Activated CD4-positive, alpha-beta T cell treated with anti-CD3 and anti-CD28 coated beads, Interleukin-2, amount 10 ng/mL, durations not matched to agents 24 days and 14 days (primary cell): ENCODE measurements around the gene TMEM97. TPM values are rescaled to one million over a fixed set of nuclear protein-coding genes. Genes with fewer than 3 reads are reported as not detected.

ENCODE experiments used
- DNase-seq: peaks from one replicate; pipeline ENCODE4 v3.0.0; 2022
- H3K27ac Mint-ChIP-seq: one replicate; pipeline ENCODE4 v1.8.0; 2022; ENCODE audit warnings: mild to moderate bottlenecking, mixed read lengths
- H3K27me3 Mint-ChIP-seq: one replicate; pipeline ENCODE4 v1.8.0; 2022; ENCODE audit warnings: mixed read lengths
- H3K36me3 Mint-ChIP-seq: one replicate; pipeline ENCODE4 v1.8.0; 2022; ENCODE audit warnings: low read depth, mild to moderate bottlenecking, mixed read lengths
- H3K4me1 Mint-ChIP-seq: one replicate; pipeline ENCODE4 v1.8.0; 2021; ENCODE audit warnings: mixed read lengths
- H3K4me3 Mint-ChIP-seq: one replicate; pipeline ENCODE4 v1.8.0; 2022; ENCODE audit warnings: mild to moderate bottlenecking, moderate library complexity, mixed read lengths
- H3K9me3 Mint-ChIP-seq: one replicate; pipeline ENCODE4 v1.8.0; 2021; ENCODE audit warnings: mixed read lengths
- intact Hi-C: fragments of 100-400 bp; cut with micrococcal nuclease; formaldehyde crosslinking; loops from one replicate; pipeline ENCODE4 v1.15.1; 2023
- total RNA-seq: library from RNA; stranded (reverse); gene quantifications from 2 replicates; pipeline ENCODE4 v1.2.3, GENCODE V29; 2022

The TMEM97 gene
- total RNA-seq, 1 donor from 2014 or later = 69.0 TPM

DNA sequence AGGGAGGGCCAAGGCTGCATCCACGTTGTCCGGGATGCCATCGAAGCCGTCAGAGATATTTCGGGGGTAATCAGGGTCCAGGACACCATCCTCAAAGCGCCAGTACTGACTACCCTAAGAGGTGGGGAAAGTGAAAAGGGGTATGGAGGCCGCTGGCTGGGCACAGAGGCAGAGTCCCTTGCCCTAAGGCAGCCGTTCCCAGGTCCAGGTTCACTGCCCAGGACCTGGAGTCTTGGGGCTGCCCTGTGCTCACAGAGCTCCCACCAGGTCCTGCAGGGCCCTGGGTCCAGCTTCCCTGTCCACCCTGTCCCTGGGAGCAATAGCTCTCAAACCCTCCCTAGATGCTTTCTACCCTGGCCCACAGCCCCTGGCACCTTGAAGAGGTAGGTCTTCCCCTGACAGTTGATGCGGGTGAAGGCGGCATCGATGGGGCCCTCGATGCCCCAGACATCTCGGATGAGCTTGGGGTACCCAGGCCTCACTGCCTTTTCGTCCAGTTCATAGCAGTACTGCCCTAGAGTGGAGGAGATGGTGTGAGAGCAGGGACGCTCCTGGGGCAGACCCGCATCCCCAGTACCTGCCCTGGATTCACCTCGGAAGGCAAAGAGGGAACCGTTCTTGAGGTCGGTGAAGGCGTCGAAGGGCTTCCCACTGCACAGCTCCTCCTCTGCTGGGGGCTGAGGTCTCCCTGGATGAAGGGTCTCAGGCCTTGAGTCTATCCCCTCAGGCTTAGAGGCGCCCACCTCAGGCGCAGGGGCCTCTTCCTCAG is 50.1 kb downstream of the TMEM97 start:
- Mint-ChIP-seq H3K9me3 (no peaks in the 10 kb centered on the region), H3K27ac (no peak overlapping the region), H3K4me1 (peaks cover 21% of the 10 kb centered on the region), H3K4me3 (no peak overlapping the region), H3K27me3 (no peaks in the 10 kb centered on the region), H3K36me3 (peaks cover 6% of the 10 kb centered on the region)
- intact Hi-C loops = no loop called here
- DNase-seq = no peak

DNA sequence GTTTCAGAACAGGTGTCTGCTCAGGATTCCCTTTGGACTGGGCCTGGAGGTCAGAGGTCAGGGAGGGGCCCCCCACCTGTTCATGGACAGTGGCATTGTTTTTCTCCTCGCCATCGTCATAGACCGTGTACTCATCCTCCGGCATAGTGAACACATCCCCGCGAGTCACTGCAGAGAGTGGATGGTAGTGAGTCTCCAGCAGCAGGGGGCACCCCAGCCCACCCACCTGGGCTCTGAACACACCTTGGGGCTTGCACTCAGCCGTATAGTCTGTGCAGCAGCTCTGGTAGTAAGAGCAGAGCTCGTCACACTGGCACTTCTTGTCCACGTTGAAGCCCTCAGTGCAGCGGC is 50.7 kb downstream of the TMEM97 start:
- Mint-ChIP-seq H3K9me3 (no peaks in the 10 kb centered on the region), H3K27me3 (no peaks in the 10 kb centered on the region), H3K36me3 (peaks cover 6% of the 10 kb centered on the region), H3K4me3 (no peak overlapping the region), H3K27ac (no peak overlapping the region), H3K4me1 (peaks cover 21% of the 10 kb centered on the region)
- DNase-seq = no peak
- intact Hi-C loops = no loop called here

DNA sequence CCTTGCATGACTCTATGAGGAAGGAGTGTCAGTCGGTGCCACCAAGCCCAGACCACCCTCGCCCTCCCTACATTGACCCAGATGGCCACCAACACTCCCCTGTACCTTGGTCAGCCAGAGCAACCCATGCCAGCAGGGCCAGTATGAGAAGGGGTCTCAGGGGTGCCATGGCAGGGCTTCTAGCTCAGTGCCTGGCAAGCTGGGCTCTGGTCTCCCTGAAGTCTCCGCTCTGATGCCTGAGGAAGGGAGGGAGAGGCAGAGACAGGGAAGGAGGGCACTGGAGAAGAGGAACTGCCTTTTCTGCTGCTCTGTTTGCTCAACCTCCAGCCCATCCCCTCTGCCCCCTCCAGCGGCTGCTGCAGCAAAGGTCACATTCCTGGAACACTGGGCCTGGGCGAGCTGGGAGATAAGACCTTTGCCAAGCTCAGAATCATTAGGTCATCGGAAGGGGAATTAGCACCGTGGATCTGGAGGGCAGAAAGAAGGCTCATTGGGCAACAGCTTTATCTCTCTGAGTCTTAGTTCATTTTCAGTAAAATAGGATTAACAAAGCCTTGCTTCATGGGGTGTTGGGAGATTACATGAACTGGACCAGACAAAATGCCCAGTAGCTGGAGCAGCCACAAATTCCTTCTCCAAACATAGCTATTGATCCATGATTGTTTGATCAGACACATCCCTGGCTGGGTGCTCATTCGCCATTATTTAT is 51.2 kb downstream of the TMEM97 start, which contains the start of gene VTN:
Gene VTN (minus strand): TSS at position 273 of the 709 bp plus-strand sequence. CDS start 104 bp downstream, at position 169.
- Mint-ChIP-seq H3K27me3 (no peaks in the 10 kb centered on the region), H3K27ac (peak within 1 kb of the TSS; percentile 91), H3K36me3 (peaks cover 9% of the 10 kb centered on the region), H3K4me3 (peak within 1 kb of the TSS; percentile 85), H3K9me3 (no peaks in the 10 kb centered on the region), H3K4me1 (peaks cover 21% of the 10 kb centered on the region)
- intact Hi-C loops = no loop called here
- DNase-seq = no peak

DNA sequence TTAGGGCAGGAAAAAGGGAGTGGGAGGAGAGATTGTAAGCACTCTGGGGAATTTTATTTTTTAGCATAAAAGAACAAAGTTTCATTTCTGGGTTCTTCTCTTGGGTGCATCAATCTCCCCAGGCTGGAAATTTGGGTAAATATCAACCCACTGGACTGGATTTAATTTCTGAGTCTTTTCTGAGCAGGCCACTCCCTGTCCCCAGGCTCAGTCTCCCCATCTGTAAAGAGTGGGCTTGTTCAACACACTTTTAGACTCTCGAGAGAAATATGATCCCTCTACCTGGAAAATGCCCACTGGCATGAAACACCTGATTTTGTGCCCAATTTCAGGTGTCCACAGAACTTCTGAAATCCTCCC is 51.7 kb downstream of the TMEM97 start:
- Mint-ChIP-seq H3K27me3 (no peaks in the 10 kb centered on the region), H3K36me3 (peaks cover 9% of the 10 kb centered on the region), H3K27ac (no peak overlapping the region), H3K4me1 (peaks cover 21% of the 10 kb centered on the region), H3K9me3 (no peaks in the 10 kb centered on the region), H3K4me3 (peak overlapping the region; percentile 85)
- intact Hi-C loops = loop anchor here (1.0 kb wide), 3 partner anchors 13 to 329 kb away; partner anchors contain the start of genes IFT20, POLDIP2 and TNFAIP1
- DNase-seq = no peak

DNA sequence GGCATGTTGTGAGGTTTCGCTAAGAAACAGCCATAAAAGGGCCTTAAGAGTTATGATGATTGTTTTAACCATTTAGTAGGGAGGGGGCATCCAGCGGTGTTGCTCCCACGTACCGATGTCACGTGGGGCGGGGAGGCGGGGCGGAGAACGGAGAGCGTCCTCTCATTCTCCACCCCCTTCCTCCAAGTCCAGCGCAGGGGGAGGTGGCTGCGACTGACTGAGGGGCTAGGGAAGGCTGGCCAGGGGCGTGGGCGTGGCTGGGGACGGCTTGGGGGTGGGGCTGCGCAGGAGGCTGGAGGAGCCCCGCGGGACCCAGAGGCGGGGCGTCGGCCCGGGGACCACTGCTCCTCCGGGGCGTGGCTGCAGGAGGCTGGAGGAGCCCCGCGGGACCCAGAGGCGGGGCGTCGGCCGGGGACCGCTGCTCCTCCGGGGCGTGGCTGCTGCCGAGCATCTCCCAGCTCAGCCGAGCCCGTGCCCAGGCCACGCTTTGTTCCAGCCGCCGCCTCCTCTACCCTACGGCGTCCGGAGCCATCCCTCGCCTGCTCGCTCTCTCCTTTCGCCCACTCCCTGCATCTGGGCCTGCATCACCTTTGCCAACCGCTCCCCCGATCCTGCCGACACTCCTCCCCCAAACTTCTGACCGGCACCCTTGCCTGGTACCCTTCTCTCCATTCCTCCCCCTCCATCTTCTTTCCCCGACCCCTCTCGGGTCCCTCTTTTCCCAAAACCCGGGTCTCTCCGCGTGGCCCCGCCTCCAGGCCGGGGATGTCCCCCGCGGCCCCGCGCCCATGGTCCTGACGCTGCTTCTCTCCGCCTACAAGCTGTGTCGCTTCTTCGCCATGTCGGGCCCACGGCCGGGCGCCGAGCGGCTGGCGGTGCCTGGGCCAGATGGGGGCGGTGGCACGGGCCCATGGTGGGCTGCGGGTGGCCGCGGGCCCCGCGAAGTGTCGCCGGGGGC is 52.5 kb downstream of the TMEM97 start, which contains the start of gene SARM1:
Gene SARM1 (plus strand): TSS at position 450 of the 958 bp plus-strand sequence. CDS start 339 bp downstream, at position 789.
- Mint-ChIP-seq H3K27ac (peak within 1 kb of the TSS; percentile 91), H3K4me1 (peaks cover 21% of the 10 kb centered on the region), H3K4me3 (peak within 1 kb of the TSS; percentile 85), H3K36me3 (peaks cover 9% of the 10 kb centered on the region), H3K9me3 (no peaks in the 10 kb centered on the region), H3K27me3 (no peaks in the 10 kb centered on the region)
- peak; percentile 96 for DNase-seq
- intact Hi-C loops = loop anchor here (1.0 kb wide), 4 partner anchors 13 to 330 kb away; partner anchors contain the start of genes IFT20, POLDIP2 and TNFAIP1

DNA sequence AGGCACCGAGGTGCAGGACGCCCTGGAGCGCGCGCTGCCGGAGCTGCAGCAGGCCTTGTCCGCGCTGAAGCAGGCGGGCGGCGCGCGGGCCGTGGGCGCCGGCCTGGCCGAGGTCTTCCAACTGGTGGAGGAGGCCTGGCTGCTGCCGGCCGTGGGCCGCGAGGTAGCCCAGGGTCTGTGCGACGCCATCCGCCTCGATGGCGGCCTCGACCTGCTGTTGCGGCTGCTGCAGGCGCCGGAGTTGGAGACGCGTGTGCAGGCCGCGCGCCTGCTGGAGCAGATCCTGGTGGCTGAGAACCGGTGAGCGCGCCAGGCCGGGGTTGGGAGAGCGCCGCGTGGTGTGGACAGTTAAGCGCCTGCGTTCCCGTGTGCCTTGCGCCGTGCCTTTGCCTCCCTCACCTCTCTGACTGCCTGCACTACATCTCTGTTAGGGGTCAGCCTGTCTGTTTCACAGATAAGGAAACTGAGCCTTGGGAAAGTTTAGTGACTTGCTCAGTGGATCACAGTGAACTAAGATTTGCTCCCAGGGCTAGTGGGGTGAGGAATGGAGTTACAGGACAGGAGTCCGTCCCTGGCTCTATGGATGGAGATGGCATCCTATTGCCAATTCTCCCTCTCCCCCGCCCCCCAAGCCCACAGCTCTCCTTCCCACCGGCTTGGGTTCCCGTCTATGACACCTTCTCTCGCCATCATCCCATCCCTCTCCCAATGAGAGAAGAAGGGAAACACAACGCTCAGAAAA is 53.4 kb downstream of the TMEM97 start:
- H3K27me3 Mint-ChIP-seq = no peaks in the 10 kb centered on the region
- H3K9me3 Mint-ChIP-seq = no peaks in the 10 kb centered on the region
- intact Hi-C loops = loop anchor here (1.0 kb wide), 1 partner anchor 12 kb away; no protein-coding TSS in a partner anchor
- peak overlapping the region; percentile 84 for H3K27ac Mint-ChIP-seq
- DNase-seq = peak; percentile 76
- H3K36me3 Mint-ChIP-seq = peaks cover 9% of the 10 kb centered on the region
- peak overlapping the region; percentile 85 for H3K4me3 Mint-ChIP-seq
- peaks cover 21% of the 10 kb centered on the region for H3K4me1 Mint-ChIP-seq

DNA sequence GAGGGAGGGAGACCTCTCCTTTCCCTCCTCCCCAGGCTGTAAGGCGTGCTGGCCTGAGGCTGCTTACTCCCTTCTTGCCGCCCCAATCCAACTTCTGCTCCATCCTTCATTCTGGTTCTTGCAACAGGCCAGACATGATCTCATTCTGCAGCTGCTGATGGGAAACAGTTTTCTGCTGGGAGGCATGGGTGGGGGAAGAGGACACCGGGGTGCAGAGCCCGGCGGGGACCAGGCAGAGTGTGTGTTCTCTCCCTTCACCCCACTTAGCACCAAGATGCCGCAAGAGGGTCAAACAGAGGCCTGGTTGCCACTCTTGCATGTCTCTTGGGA is 53.9 kb downstream of the TMEM97 start:
- no peak for DNase-seq
- Mint-ChIP-seq H3K36me3 (peaks cover 9% of the 10 kb centered on the region), H3K4me1 (peaks cover 21% of the 10 kb centered on the region), H3K27me3 (no peaks in the 10 kb centered on the region), H3K4me3 (peak overlapping the region; percentile 85), H3K9me3 (no peaks in the 10 kb centered on the region), H3K27ac (peak overlapping the region; percentile 84)
- intact Hi-C loops = loop anchor here (1.0 kb wide), 1 partner anchor 11 kb away; no protein-coding TSS in a partner anchor

Other genes with a start within 250 kb of the TMEM97 start
- gene IFT20, start 16.3 kb downstream of the TMEM97 start, total RNA-seq = 21.1 and 24.7 TPM in 2 replicates
- gene TNFAIP1, start 16.6 kb downstream of the TMEM97 start, total RNA-seq = 30.8 and 32.7 TPM in 2 replicates
- gene POLDIP2, start 38.3 kb downstream of the TMEM97 start, total RNA-seq = 112 and 115 TPM in 2 replicates
- not detected in 2 replicates for gene SEBOX, start 46.0 kb downstream of the TMEM97 start, total RNA-seq
- 0.23 and 0.24 TPM in 2 replicates for gene VTN, start 51.1 kb downstream of the TMEM97 start, total RNA-seq
- 36.4 and 37.7 TPM in 2 replicates for gene SARM1, start 52.5 kb downstream of the TMEM97 start, total RNA-seq
- 7.0 and 7.9 TPM in 2 replicates for gene SLC46A1, start 87.0 kb downstream of the TMEM97 start, total RNA-seq
- gene SLC13A2, start 154.4 kb downstream of the TMEM97 start, total RNA-seq = not detected in 2 replicates
- gene FOXN1, start 187.1 kb downstream of the TMEM97 start, total RNA-seq = not detected in 2 replicates
- gene UNC119, start 233.4 kb downstream of the TMEM97 start, total RNA-seq = 59.8 and 60.2 TPM in 2 replicates